IPS-15b (cell line): ENCODE data around the gene FOXS1.

Experiments used
- H3K27me3 ChIP-seq: one replicate; pipeline ENCODE4 v1.6.1; 2013; ENCODE audit warnings: low read length; ENCODE audit not compliant: control insufficient read depth, insufficient read depth
- H3K36me3 ChIP-seq: one replicate; pipeline ENCODE4 v1.6.1; 2013; ENCODE audit warnings: low read length; ENCODE audit not compliant: control insufficient read depth, insufficient read depth
- H3K4me1 ChIP-seq: one replicate; pipeline ENCODE4 v1.6.1; 2013; ENCODE audit warnings: mild to moderate bottlenecking, low read length; ENCODE audit not compliant: control insufficient read depth, insufficient read depth
- H3K4me3 ChIP-seq: one replicate; pipeline ENCODE4 v1.5.1; 2013; ENCODE audit warnings: low read depth, low read length
- H3K9ac ChIP-seq: one replicate; pipeline ENCODE4 v1.6.1; 2013; ENCODE audit warnings: low read depth, mild to moderate bottlenecking, low read length
- H3K9me3 ChIP-seq: one replicate; pipeline ENCODE4 v1.6.1; 2013; ENCODE audit warnings: mild to moderate bottlenecking, low read length; ENCODE audit not compliant: control insufficient read depth, insufficient read depth

FOXS1 gene

DNA sequence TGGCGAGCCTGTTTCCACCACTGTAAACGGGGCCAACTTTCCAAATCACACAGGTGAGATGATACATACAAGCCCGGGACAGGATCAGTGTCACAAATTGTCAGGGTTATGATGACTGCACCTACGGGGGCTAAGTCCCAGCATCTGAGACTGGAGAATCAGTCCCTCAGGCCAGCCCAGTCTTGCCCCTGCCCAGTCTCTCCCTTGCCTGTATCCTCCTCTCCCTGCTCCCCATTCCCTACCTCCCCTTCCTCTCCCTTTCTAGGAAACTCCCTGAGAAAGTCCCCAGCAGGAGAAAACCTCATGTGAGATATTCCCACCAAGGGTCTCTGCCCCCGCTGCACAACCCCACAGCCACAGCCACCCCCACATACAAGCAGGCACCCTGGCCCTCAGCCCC, 1.5 kb downstream of the FOXS1 start:
- Histone ChIP-seq H3K36me3 (no peaks in the 10 kb centered on the region), H3K9ac (no peak overlapping the region), H3K4me1 (peaks cover 3% of the 10 kb centered on the region), H3K27me3 (peaks cover 10% of the 10 kb centered on the region), H3K4me3 (no peak overlapping the region), H3K9me3 (no peaks in the 10 kb centered on the region)

DNA sequence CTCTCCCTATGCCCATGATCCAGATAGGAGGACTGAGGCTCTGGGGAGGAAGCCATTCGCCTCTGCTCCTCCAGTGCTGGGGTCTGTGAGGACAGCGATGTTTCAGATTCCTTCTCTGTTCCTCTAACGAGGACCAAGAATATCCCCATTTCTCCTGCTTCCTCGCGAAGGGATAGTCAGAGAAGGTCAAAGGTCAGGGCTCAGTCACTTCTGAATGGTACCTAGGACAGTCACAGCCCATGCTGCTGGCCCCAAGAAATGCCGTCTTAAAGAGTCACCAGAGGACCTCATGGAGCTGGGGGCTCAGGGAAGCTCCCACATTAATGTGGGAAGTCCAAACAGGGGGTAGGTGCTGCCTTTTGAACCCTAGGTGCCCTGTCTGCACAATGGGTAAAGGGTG, 2.1 kb downstream of the FOXS1 start:
- no peak overlapping the region for H3K9ac ChIP-seq
- H3K4me1 ChIP-seq, result peaks cover 3% of the 10 kb centered on the region
- no peaks in the 10 kb centered on the region for H3K36me3 ChIP-seq
- H3K9me3 ChIP-seq, result no peaks in the 10 kb centered on the region
- peaks cover 4% of the 10 kb centered on the region for H3K27me3 ChIP-seq
- H3K4me3 ChIP-seq, result no peak overlapping the region

DNA sequence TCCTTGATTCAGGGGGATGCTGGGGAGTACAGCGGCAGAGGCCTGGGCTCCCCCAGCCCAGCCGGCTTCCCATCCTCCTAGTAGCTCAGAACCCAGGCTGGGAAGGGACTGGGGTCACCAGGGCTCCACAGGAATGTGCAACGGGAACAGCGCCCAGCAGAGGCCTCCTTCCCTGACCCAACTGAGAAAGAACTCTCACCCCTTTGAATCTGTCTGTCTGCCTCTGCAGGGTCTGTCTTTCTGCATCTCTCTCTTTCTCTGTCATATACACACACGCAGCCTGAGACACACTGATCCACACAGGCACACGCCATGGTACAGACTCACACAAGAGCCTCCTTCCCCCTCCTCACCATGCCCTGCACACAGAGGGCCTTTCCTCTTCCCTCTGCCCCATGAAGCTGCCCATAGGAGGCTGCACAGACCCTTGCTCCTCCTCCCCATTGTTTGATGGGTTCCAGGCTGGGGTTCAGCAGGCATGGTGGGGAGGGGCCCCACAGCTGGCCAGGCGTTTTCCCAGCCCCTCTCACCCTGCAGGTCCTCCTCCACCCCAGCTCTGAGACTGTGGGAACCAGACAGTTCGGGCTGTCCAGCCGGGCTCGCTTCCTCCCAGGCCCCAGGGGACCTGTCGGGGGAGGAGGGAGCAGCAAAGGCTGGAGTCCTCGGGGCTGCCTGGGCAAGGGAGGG, 2.8 kb downstream of the FOXS1 start:
- H3K9me3 ChIP-seq, result no peaks in the 10 kb centered on the region
- H3K9ac ChIP-seq, result no peak overlapping the region
- H3K36me3 ChIP-seq, result no peaks in the 10 kb centered on the region
- H3K4me3 ChIP-seq, result no peak overlapping the region
- peaks cover 4% of the 10 kb centered on the region for H3K27me3 ChIP-seq
- peaks cover 3% of the 10 kb centered on the region for H3K4me1 ChIP-seq

GRCh38 chr20:31841928-31842327, 3.5 kb downstream of the FOXS1 start:
- H3K9me3 ChIP-seq, result no peaks in the 10 kb centered on the region
- peaks cover 3% of the 10 kb centered on the region for H3K4me1 ChIP-seq
- H3K27me3 ChIP-seq, result no peaks in the 10 kb centered on the region
- no peaks in the 10 kb centered on the region for H3K36me3 ChIP-seq
- no peak overlapping the region for H3K9ac ChIP-seq
- no peak overlapping the region for H3K4me3 ChIP-seq

DNA sequence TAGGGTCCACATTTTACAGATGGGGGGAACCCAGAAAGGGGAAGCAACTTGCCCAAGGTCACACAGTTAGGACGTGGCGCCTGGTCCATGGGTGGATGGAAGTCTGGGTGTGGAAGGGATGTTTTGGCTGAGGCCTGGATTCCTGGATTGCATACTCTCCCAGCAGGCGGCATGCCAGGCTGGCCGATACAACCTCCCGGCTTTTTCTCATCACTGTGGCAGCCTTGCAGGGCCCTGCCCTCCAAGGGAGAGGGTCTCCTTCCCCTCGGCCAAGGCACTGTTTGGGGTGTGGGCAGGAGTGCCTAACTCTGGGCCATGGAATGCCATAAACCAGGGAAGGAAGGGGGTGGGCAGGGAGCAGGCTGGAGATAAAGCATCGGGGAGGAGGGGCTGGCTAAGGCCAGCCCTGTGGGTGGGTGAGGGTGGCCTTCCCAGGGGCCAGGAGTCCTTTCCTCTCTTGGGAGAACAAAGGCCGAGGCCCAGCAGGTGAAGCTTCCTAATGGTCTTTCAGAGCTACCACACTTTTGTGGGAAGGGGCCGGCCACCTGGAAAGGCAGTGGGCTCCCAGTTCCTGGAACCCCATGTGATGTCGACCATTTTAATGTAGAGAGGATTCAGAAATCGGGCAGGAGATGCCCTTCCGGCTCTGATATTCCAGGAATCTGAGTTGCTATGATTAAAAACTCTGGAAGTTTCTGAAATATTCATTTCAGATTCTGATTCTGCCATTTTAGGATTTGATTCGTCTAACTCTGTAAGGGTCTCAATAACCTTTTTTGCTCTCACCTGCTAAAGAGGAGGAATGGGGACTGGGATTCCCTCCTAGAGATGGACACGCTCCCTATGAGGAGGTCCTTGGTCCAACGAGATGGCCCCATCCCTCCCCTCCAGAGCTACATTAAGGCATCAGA, 4.2 kb downstream of the FOXS1 start:
- Histone ChIP-seq H3K27me3 (no peaks in the 10 kb centered on the region), H3K4me1 (peaks cover 7% of the 10 kb centered on the region), H3K9ac (no peak overlapping the region), H3K4me3 (no peak overlapping the region), H3K9me3 (no peaks in the 10 kb centered on the region), H3K36me3 (no peaks in the 10 kb centered on the region)

GRCh38 chr20:31839782-31840487, 5.5 kb downstream of the FOXS1 start:
- peaks cover 7% of the 10 kb centered on the region for H3K4me1 ChIP-seq
- no peaks in the 10 kb centered on the region for H3K36me3 ChIP-seq
- H3K27me3 ChIP-seq, result no peaks in the 10 kb centered on the region
- H3K4me3 ChIP-seq, result no peak overlapping the region
- H3K9ac ChIP-seq, result no peak overlapping the region
- no peaks in the 10 kb centered on the region for H3K9me3 ChIP-seq

DNA sequence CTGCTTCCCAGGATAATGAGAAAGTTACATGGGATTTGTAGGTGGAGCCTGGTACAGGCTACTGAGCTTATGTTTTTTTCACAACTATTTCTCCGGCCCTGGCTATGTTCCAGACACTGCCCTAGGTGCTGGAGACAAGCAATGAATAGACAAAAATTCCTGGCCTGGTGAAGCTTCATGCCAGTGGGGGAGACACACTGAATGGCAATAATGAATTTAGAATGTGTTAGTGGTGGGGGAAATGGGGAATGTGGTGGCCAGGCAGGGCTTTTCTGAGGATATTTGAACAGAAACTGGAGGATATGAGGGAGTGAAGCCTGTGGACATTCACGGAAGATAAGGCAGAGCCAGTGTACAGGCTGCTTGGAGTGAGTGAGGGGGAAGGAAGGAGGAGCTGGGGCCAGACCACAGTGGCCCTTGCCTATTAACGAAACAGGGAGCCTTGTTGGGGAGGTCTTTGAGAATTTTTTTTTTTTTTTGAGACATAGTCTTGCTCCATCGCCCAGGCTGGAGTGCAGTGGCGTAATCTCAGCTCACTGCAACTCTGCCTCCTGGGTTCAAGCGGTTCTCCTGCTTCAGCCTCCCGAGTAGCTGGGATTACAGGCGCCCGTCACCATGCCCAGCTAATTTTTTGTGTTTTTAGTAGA, 6.6 kb downstream of the FOXS1 start:
- Histone ChIP-seq H3K9me3 (no peaks in the 10 kb centered on the region), H3K4me3 (no peak overlapping the region), H3K27me3 (no peaks in the 10 kb centered on the region), H3K4me1 (peaks cover 7% of the 10 kb centered on the region), H3K36me3 (no peaks in the 10 kb centered on the region), H3K9ac (no peak overlapping the region)

DNA sequence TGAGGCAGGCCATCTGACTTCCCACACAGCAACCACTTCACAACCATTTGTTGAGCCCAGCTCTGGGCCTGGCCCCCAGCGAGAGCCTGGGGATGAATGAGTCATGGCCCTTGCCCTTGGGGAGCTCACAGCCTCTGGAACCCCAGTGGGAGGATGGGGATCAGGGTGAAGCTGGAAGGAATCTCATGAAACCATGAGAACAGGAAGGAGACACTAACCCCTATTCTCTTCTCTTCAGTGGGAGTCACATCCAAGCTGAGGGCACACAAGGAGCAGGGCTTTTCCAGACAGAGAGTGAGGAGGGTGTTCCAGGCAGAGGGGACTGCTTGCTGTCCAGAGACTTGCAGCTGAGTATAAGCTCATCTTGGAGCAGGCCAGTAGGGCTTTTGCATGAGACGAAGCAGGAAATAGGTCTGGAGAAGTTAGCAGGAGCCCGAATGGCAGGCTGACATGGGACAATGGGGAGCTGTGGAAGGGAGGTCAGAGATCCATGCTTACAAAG, 7.5 kb downstream of the FOXS1 start:
- Histone ChIP-seq H3K9me3 (no peaks in the 10 kb centered on the region), H3K27me3 (no peaks in the 10 kb centered on the region), H3K9ac (no peak overlapping the region), H3K36me3 (no peaks in the 10 kb centered on the region), H3K4me1 (peaks cover 7% of the 10 kb centered on the region), H3K4me3 (no peak overlapping the region)

DNA sequence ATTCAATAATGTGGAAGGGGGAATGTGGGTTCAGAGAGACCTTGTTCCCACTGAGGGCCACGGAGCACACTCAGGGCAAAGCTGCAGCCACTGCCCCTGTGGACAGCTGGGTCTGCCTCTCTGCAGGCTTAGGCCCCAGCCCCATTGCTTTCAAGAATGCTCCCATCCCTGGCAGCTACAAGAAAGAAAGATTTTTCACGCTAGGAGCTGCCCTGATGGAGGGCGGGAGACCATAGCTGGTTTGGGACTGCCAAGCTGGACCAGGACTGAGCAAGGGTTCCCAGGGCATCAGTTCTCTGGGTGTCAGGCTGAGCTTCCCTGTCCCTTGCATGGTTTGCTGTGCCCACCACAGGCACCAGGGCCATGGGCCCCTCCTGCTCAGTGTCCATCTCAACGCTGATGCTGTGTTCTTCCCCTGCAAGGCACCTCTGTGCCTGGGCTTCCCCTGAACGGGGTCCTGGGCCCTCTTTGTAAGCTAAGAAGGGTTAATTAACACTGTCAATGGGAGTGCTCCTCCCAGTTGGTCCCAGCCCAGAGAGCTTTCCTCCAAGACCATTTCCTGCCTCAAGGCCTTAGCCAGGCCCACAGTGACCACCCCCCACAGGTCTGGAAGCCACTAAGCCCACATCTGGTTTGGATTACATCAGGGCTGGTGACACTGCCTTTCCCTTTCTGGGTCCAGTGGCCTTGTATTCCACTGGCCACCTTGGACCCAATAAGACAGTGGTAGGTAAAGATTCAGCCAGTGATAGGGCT, 8.4 kb downstream of the FOXS1 start:
- Histone ChIP-seq H3K4me3 (no peak overlapping the region), H3K36me3 (no peaks in the 10 kb centered on the region), H3K27me3 (no peaks in the 10 kb centered on the region), H3K9ac (no peak overlapping the region), H3K9me3 (no peaks in the 10 kb centered on the region), H3K4me1 (peaks cover 3% of the 10 kb centered on the region)

DNA sequence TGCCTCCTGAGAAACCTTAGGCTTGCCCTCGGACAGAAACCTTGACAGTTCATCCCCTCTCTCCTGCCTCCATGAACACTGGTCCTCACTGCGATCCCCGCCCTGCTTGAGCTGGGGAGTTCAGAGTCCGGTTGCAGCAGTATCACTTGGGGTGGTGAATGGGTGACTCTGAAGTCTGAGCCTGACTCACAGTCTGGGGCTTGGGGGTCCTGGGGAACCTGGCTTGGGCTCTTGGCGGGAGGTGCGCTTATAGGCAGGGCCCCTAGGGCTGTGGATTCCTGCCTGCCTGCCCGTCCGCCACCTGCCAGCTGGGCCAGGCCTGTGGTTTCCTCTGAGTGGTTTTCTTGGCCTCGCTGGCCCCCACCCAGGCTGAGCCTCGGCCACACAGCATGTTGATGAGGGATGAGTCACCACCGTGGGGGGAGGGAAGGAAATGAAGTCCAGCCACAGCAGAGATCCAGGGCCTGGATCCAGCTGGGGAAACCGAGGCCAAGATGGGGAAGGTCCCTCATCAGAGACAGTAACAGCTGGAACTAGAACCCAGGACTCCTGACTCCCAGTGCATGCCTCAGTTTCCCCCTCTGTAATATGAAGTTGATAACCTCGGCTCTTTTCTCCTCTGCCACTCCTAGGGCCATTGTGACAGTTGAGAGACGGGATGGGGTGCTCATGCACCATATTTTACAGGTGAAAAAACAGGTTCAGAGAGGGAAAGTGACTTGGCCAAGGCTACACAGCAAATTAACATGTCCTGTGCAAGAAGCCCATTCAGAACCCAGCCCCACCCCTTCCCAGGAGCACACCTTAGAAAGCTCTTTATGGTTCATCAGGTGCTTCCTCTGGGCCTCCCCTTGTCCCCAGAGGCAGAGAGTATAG, 9.2 kb downstream of the FOXS1 start:
- Histone ChIP-seq H3K4me1 (peaks cover 3% of the 10 kb centered on the region), H3K4me3 (no peak overlapping the region), H3K36me3 (no peaks in the 10 kb centered on the region), H3K27me3 (no peaks in the 10 kb centered on the region), H3K9me3 (no peaks in the 10 kb centered on the region), H3K9ac (no peak overlapping the region)
